SK-N-SH (cell line): ENCODE data around the gene DOCK4. TPM values are rescaled to one million over a fixed set of nuclear protein-coding genes. Genes with fewer than 3 reads are reported as not detected.
A peak's percentile ranks its signal among the peaks of the same experiment; 100 is the strongest.

Experiments
- CTCF ChIA-PET: fragments of 300-600, 350-600 bp; formaldehyde crosslinking; extraction: SDS; loops from one replicate; lab custom pipeline; 2021; lab: Yijun Ruan, JAX
- POLR2A ChIA-PET: fragments of 350-600 bp; sonication (Branson Sonifier 250); formaldehyde crosslinking; extraction: SDS; loops from one replicate; lab custom pipeline; 2020; ENCODE audit warnings: antibody characterized with exemption, inconsistent platforms; lab: Yijun Ruan, JAX
- DNase-seq: peaks from one replicate; pipeline ENCODE4 v3.0.0; 2012
- H2AFZ ChIP-seq: fragments of 200-600 bp; sonication (generic); 2 replicates; pipeline ENCODE4 v1.8.1; 2016; ENCODE audit warnings: antibody characterized with exemption, mild to moderate bottlenecking, low read depth
- H3F3A ChIP-seq: fragments of 200-600 bp; sonication (generic); replicated peaks from 2 replicates; pipeline ENCODE3; 2016; ENCODE audit warnings: antibody characterized with exemption, mild to moderate bottlenecking; ENCODE audit not compliant: insufficient read depth
- H3K27ac ChIP-seq, 2 experiments: fragments of 200-500 bp in 1 of 2; fragments of 200-600 bp in 1 of 2; sonication (Bioruptor generic) in 1 of 2; sonication (generic), shearing (Covaris generic) in 1 of 2; 2 replicates each; pipeline versions ENCODE4 v1.5.1 to v1.6.1; 2014 to 2016; ENCODE audit warnings: low read depth in 2 of 2, inconsistent platforms in 1 of 2, low read length in 1 of 2, mild to moderate bottlenecking in 1 of 2, mixed read lengths in 1 of 2
- H3K27me3 ChIP-seq: fragments of 200-600 bp; sonication (generic), shearing (Covaris generic); 2 replicates; pipeline ENCODE4 v1.6.1; 2016; ENCODE audit warnings: mixed run types; ENCODE audit not compliant: insufficient read depth
- H3K36me3 ChIP-seq, 2 experiments: fragments of 200-500 bp in 1 of 2; fragments of 200-600 bp in 1 of 2; sonication (Bioruptor generic) in 1 of 2; sonication (generic) in 1 of 2; replicated peaks in 1 of 2; 2 replicates each; pipeline versions ENCODE3 to v1.5.1; 2014 to 2016; ENCODE audit warnings: low read length in 1 of 2, mild to moderate bottlenecking in 1 of 2; ENCODE audit not compliant: insufficient read depth in 2 of 2, control insufficient read depth in 1 of 2
- H3K4me1 ChIP-seq, 2 experiments: fragments of 200-500 bp in 1 of 2; fragments of 200-600 bp in 1 of 2; sonication (Bioruptor generic) in 1 of 2; sonication (generic), shearing (Covaris generic) in 1 of 2; 2 replicates each; pipeline versions ENCODE4 v1.5.1 to v1.6.1; 2014 to 2016; ENCODE audit warnings: low read depth in 1 of 2, low read length in 1 of 2, mixed run types in 1 of 2; ENCODE audit not compliant: insufficient read depth in 2 of 2, control insufficient read depth in 1 of 2
- H3K4me2 ChIP-seq: fragments of 200-600 bp; sonication (generic), shearing (Covaris generic); 2 replicates; pipeline ENCODE4 v1.6.1; 2017; ENCODE audit warnings: mixed run types
- H3K4me3 ChIP-seq, 2 experiments: fragments of 200-500 bp in 1 of 2; fragments of 200-600 bp in 1 of 2; sonication (Bioruptor generic) in 1 of 2; sonication (generic), shearing (Covaris generic) in 1 of 2; 2 replicates each; pipeline versions ENCODE4 v1.5.1 to v1.8.1; 2014 to 2016; ENCODE audit warnings: low read depth in 2 of 2, inconsistent platforms in 1 of 2, low read length in 1 of 2, mild to moderate bottlenecking in 1 of 2, mixed read lengths in 1 of 2, moderate library complexity in 1 of 2
- H3K79me2 ChIP-seq: fragments of 200-600 bp; sonication (generic); 2 replicates; pipeline ENCODE4 v1.8.1; 2017; ENCODE audit warnings: mild to moderate bottlenecking; ENCODE audit not compliant: insufficient read depth
- H3K9ac ChIP-seq: fragments of 200-600 bp; sonication (generic); 2 replicates; pipeline ENCODE4 v1.6.1; 2017; ENCODE audit warnings: mixed run types
- H3K9me2 ChIP-seq: fragments of 200-600 bp; sonication (generic); 2 replicates; pipeline ENCODE4 v1.6.1; 2017; ENCODE audit warnings: mixed run types
- H3K9me3 ChIP-seq: fragments of 200-600 bp; sonication (generic); 2 replicates; pipeline ENCODE4 v1.6.1; 2017; ENCODE audit warnings: mixed run types, mild to moderate bottlenecking, moderate library complexity
- H4K20me1 ChIP-seq: fragments of 200-600 bp; sonication (generic); 2 replicates; pipeline ENCODE4 v1.6.1; 2017; ENCODE audit warnings: mild to moderate bottlenecking, mixed run types; ENCODE audit not compliant: insufficient read depth
- EP300 ChIP-seq, 2 experiments: IDR thresholded peaks; 2 replicates each; pipeline versions ENCODE4 v1.4.0 to v1.6.1; 2012; ENCODE audit warnings: borderline replicate concordance in 1 of 2, low read depth in 1 of 2, low read length in 1 of 2
- FOSL2 ChIP-seq: IDR thresholded peaks from 2 replicates; pipeline ENCODE4 v1.4.0; 2012; ENCODE audit warnings: low read depth, mild to moderate bottlenecking, moderate library complexity, borderline replicate concordance
- GABPA ChIP-seq: IDR thresholded peaks from 2 replicates; pipeline ENCODE4 v1.4.0; 2012; ENCODE audit warnings: low read depth, mild to moderate bottlenecking
- GATA2 ChIP-seq: sonication (generic); formaldehyde crosslinking; IDR thresholded peaks from 2 replicates; pipeline ENCODE4 v1.5.0; 2020; ENCODE audit warnings: mild to moderate bottlenecking, missing genetic modification reagents
- JUND ChIP-seq: IDR thresholded peaks from 2 replicates; pipeline ENCODE4 v1.4.0; 2012
- MEF2A ChIP-seq: IDR thresholded peaks from 2 replicates; pipeline ENCODE4 v1.4.0; 2012; ENCODE audit warnings: low read depth, borderline replicate concordance
- POLR2AphosphoS5 ChIP-seq: IDR thresholded peaks from 2 replicates; pipeline ENCODE4 v1.6.1; 2012; ENCODE audit warnings: low read depth, low read length
- RFX5 ChIP-seq: IDR thresholded peaks from 2 replicates; pipeline ENCODE4 v1.6.1; 2012; ENCODE audit warnings: mild to moderate bottlenecking, improper control_type of control experiment, low read length
- SMC3 ChIP-seq: IDR thresholded peaks from 2 replicates; pipeline ENCODE4 v1.6.1; 2012; ENCODE audit warnings: low read depth, low read length, improper control_type of control experiment
- TCF12 ChIP-seq: IDR thresholded peaks from 2 replicates; pipeline ENCODE4 v1.4.0; 2012
- TEAD4 ChIP-seq: IDR thresholded peaks from 2 replicates; pipeline ENCODE4 v1.4.0; 2012; ENCODE audit warnings: mild to moderate bottlenecking, borderline replicate concordance; ENCODE audit not compliant: insufficient read depth
- USF1 ChIP-seq: IDR thresholded peaks from 2 replicates; pipeline ENCODE4 v1.4.0; 2012; ENCODE audit warnings: low read depth, borderline replicate concordance
- WGBS: methylation state at CpG from one replicate; pipeline ENCODE4 v1.1.6; 2017; ENCODE audit warnings: low lambda C conversion rate; 5-methylcytosine and 5-hydroxymethylcytosine counted together
- polyA plus RNA-seq, 3 experiments: library from polyadenylated mRNA; depleted of rRNA; stranded (reverse); fragments of >200 nt; gene quantifications; 2 replicates each; pipeline ENCODE4 v1.2.3, GENCODE V29; 2012
- TF ChIP-seq, protein P1 (sequence below): fragments of 200-600 bp; sonication (generic); IDR thresholded peaks from 2 replicates; pipeline ENCODE4 v1.6.1; 2017; ENCODE audit warnings: antibody characterized with exemption, mild to moderate bottlenecking, moderate library complexity
- TF ChIP-seq, protein P2 (sequence below): IDR thresholded peaks from 2 replicates; pipeline ENCODE4 v1.4.0; 2012; ENCODE audit warnings: low read depth

The DOCK4 gene
- polyA plus RNA-seq, 1 of the 3 experiments (the other 2 are of a cell fraction) = 8.5 TPM

DNA sequence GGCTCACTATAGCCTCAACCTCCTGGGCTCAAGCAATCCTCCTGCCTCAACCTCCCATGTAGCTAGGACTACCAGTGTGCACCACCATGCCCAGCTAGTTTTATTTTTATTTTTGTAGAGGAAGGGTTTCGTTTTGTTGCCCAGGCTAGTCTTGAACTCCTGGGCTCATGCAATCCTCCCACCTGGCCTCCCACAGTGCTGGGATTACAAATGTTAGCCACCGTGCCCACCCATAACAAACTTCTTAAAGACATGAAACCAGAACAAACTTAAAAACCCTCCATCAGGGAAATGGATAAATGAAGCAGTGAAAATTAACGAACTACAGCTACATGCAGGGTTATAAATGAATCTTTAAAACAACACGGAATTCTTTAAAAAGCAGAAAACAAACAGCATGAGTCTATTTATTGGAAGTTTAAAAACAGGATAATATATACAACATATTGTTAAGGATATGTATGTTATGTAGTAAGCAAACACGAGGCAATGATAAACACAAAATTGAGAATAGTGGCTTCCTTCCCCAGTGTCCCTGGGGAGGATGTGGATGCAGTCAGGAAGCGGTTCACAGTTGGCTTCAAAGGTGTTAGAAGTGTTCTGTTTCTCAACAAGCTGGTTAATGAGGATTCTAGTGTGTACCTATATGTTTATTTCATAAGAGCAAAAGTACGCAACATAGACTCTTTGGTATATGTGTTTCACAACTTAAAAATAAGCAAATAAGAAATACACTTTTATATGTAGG, 515.7 kb downstream of the DOCK4 start:
- Histone ChIP-seq H2AFZ (no peak overlapping the region), H3K9me2 (no peaks in the 10 kb centered on the region), H3K27ac (no peak overlapping the region), H3K79me2 (no peaks in the 10 kb centered on the region), H3K4me1 (no peaks in the 10 kb centered on the region), H3K36me3 (no peaks in the 10 kb centered on the region), H3F3A (no peaks in the 10 kb centered on the region), H3K9ac (no peak overlapping the region), H4K20me1 (no peaks in the 10 kb centered on the region), H3K4me3 (no peak overlapping the region), H3K9me3 (no peaks in the 10 kb centered on the region), H3K4me2 (no peak overlapping the region), H3K27me3 (no peaks in the 10 kb centered on the region)
- 60% methylated on average over 7 of the region's 7 CpGs for WGBS
- POLR2A ChIA-PET = no interaction called here
- CTCF ChIA-PET = interaction anchor here (1.1 kb wide), 1 partner anchor 14 kb away, joined by 3 read pairs; no protein-coding TSS in a partner anchor
- no peak for DNase-seq
- no peak for TF ChIP-seq MEF2A
- no peak for TF ChIP-seq USF1

- TF ChIP-seq, protein P1, sequence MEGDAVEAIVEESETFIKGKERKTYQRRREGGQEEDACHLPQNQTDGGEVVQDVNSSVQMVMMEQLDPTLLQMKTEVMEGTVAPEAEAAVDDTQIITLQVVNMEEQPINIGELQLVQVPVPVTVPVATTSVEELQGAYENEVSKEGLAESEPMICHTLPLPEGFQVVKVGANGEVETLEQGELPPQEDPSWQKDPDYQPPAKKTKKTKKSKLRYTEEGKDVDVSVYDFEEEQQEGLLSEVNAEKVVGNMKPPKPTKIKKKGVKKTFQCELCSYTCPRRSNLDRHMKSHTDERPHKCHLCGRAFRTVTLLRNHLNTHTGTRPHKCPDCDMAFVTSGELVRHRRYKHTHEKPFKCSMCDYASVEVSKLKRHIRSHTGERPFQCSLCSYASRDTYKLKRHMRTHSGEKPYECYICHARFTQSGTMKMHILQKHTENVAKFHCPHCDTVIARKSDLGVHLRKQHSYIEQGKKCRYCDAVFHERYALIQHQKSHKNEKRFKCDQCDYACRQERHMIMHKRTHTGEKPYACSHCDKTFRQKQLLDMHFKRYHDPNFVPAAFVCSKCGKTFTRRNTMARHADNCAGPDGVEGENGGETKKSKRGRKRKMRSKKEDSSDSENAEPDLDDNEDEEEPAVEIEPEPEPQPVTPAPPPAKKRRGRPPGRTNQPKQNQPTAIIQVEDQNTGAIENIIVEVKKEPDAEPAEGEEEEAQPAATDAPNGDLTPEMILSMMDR = no peak
- TF ChIP-seq GABPA = no peak
- H4K20me1 ChIP-seq = no peaks in the 10 kb centered on the region
- peaks cover 7 to 8% of the 10 kb centered on the region in 2 experiments; a peak in 3 of 4 replicates for H3K4me1 ChIP-seq
- no peaks in the 10 kb centered on the region for H3K79me2 ChIP-seq
- H3K36me3 ChIP-seq = no peaks in the 10 kb centered on the region
- no peaks in the 10 kb centered on the region for H3K27me3 ChIP-seq
- no peak overlapping the region for H3K4me3 ChIP-seq
- no peak overlapping the region for H3K4me2 ChIP-seq
- no peak overlapping the region for H3K9ac ChIP-seq
- ChIA-PET POLR2A (no interaction called here), CTCF (interaction anchor here (0.7 kb wide), 1 partner anchor 69 kb away, joined by 3 read pairs; no protein-coding TSS in a partner anchor)
- no peak overlapping the region for H2AFZ ChIP-seq
- DNase-seq = no peak
- no peak overlapping the region for H3K27ac ChIP-seq
- peaks cover 14% of the 10 kb centered on the region for H3F3A ChIP-seq
- no peaks in the 10 kb centered on the region for H3K9me3 ChIP-seq
- no peaks in the 10 kb centered on the region for H3K9me2 ChIP-seq
Measured at GRCh38 chr7:111685349-111685748, 520.9 kb downstream of the DOCK4 start.

DNA sequence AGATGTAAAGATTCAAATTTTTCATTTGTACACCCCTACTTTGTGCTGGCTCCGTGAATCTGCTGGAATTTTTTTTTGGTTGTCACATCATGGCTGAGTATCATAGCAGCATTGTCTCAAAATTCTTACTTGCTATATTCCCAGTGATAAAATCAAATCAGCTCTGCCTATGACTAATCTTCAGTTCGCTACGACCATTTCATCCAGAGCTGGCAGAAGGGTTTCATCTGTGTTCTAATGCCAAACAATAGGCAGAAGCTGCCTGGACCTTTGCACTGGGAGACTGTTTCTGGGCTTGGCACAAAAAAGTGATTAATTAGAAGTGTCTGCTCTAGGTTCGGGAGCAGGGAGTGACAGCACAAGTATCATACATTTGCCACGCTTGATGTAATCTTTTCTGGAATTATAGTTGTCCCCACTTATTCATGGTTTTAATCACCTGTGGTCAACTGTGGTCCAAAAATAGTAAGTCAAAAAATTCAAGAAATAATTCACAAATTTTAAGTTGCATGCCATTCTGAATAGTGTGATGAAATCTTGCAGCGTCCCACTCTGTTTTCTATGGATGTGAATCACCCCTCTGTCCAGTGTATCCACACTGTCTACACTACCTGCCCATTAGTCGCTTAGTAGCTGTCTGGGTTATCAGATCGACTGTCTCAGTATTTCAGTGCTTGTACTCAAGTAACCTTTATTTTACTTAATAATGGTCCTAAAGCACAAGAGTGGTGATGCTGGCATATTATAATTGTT, 523.4 kb downstream of the DOCK4 start:
- H3K27ac ChIP-seq = peak overlapping the region in 1 of 2 experiments; percentile 46; a peak in 2 of 4 replicates
- no peaks in the 10 kb centered on the region for H3K36me3 ChIP-seq
- ChIA-PET CTCF (interaction anchor here (0.6 kb wide), 1 partner anchor 270 kb away, joined by 3 read pairs; no protein-coding TSS in a partner anchor), POLR2A (no interaction called here)
- H3K9me3 ChIP-seq = no peaks in the 10 kb centered on the region
- H3F3A ChIP-seq = peaks cover 14% of the 10 kb centered on the region
- H4K20me1 ChIP-seq = no peaks in the 10 kb centered on the region
- 0 out of 4 replicates have a peak overlapping the region, but pooled peaks of 1 of the 2 experiments have one; percentile 7 for H3K4me3 ChIP-seq
- peaks cover 8 to 19% of the 10 kb centered on the region in 2 experiments for H3K4me1 ChIP-seq
- peak; percentile 13 for DNase-seq
- no peaks in the 10 kb centered on the region for H3K79me2 ChIP-seq
- H3K9me2 ChIP-seq = no peaks in the 10 kb centered on the region
- no peak overlapping the region for H3K9ac ChIP-seq
- H2AFZ ChIP-seq = no peak overlapping the region; the same call in 1 of the 2 replicates
- peak overlapping the region; percentile 55 for H3K4me2 ChIP-seq
- 20% methylated on average over 8 of the region's 8 CpGs for WGBS
- H3K27me3 ChIP-seq = no peaks in the 10 kb centered on the region
- no peak for TF ChIP-seq SMC3
- peak in 1 of 2 experiments; percentile 79; a peak in 2 of 4 replicates for TF ChIP-seq EP300 (IDR thresholded peaks at IDR 0.05; ENCODE audit: borderline replicate concordance in 1 of 2, low read depth in 1 of 2, low read length in 1 of 2)
- 0 out of 2 replicates have a peak, but pooled peaks have one; percentile 8 for TF ChIP-seq GATA2 (CRISPR knock-in tag)
- peak; percentile 48; the same call in 1 of the 2 replicates for TF ChIP-seq TEAD4
- TF ChIP-seq JUND = peak; percentile 20; the same call in 1 of the 2 replicates
- TF ChIP-seq FOSL2 = peak; percentile 58; the same call in 1 of the 2 replicates
- TF ChIP-seq, protein P2, sequence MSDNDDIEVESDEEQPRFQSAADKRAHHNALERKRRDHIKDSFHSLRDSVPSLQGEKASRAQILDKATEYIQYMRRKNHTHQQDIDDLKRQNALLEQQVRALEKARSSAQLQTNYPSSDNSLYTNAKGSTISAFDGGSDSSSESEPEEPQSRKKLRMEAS = no peak
- TF ChIP-seq TCF12 = peak; percentile 84
- no peak for TF ChIP-seq USF1
- TF ChIP-seq MEF2A = peak; percentile 79
- TF ChIP-seq POLR2AphosphoS5 = peak; percentile 24; the same call in 1 of the 2 replicates
- TF ChIP-seq RFX5 = no peak
